HG03378 (cell line): ENCODE measurements around the gene RARRES2.

Experiments used
- ATAC-seq: cut with Tn5 transposase; IDR thresholded peaks from one replicate; pipeline ENCODE4 v1.9.1; 2021; ENCODE audit warnings: mild to moderate bottlenecking, moderate library complexity; ENCODE audit not compliant: unreplicated experiment

Gene RARRES2

DNA sequence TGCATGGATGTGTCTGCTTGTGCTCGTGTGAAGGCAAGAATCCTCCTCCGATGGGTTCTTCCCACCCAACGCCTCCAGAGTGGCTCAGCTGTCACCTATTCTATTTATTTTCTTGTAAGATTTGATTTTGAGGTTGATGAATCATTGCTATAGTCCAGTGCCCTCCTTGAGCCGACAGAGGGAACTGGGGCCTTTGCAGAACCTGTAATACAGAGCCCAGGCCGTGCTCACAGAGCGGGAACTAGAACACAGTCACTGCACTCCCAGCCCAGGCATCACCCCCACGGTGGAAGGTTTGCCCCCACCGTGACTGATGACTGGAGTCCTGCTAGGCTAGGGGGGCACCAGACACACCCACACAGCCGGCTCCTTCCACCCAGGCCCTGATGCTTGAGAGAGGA is 2.0 kb downstream of the RARRES2 start:
- no peak for ATAC-seq

DNA sequence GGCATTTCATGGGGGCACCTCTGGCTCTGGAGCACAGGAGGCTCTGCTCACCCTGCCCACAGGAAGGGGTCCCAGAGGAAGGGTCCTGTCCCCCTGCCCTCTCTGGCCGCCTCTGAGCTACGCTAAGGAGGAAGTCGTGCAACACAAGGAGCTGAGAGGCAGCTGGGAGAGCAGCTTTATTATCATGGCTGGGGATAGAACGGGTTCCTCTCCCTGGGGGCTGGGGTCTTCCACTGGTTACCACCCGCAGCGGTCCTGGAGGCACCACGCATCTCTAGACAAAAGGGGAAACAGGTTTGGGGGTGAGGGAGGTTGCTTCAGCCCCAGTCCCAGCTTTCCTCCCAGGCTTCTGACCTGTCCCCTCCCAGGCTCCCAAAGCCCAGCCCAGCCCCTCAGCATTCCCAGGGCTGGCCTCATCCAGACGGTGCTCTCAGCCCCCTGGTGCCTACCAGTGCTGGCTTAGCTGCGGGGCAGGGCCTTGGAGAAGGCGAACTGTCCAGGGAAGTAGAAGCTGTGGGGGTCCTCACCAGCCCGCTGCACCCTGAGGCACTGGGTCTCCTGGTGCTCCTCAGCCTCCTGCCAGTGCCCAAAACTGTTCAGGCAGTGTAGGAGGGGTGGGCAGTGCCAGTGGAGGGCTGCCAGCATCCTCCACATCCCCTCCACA is 3.1 kb downstream of the RARRES2 start:
- no peak for ATAC-seq

DNA sequence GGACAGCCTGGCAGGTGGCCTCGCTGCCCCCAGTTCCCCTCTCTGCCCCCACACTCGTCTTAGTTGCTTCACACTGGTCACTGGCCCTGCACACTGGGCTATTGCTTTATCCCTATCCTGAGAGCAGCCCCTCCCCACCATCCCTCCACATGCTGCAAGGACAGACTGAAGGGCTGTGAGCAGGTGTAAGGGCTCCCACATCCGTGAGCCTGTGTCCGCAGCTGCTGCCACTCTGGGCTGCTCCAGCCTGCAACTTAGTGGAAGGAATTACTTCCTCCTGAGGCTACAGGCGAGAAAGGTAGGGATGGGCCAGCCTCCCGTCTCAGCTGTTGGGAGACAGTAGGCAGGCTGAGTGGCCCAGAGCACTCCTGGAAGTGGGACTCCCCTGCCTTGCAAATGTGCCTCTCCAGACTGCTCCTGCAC is 3.8 kb downstream of the RARRES2 start:
- ATAC-seq = no peak

DNA sequence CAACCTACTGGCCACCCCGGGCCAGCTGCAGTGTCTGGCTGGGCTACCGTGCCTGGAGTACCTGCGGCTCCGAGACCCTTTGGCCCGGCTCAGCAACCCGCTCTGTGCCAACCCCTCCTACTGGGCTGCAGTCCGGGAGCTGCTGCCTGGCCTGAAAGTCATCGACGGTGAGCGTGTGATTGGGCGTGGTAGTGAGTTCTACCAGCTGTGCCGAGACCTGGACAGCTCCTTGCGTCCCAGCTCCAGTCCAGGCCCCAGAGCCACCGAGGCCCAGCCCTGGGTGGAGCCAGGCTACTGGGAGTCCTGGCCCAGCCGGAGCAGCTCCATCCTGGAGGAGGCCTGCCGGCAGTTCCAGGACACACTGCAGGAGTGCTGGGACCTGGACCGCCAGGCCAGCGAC is 4.2 kb downstream of the RARRES2 start:
- ATAC-seq = no peak

DNA sequence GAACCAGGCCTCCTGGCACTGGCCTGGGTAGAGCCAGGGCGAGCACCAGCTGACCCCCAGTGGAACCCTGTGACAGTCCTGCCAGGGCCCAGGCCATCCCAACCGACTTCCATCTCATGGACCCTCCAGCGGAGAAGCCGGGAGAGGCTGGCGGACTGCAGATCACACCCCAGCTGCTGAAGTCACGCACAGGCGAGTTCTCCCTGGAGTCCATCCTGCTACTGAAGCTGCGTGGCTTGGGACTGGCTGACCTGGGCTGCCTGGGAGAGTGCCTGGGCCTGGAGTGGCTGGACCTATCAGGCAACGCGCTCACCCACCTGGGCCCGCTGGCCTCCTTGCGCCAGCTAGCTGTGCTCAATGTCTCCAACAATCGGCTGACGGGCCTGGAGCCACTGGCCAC is 4.7 kb downstream of the RARRES2 start:
- no peak for ATAC-seq

DNA sequence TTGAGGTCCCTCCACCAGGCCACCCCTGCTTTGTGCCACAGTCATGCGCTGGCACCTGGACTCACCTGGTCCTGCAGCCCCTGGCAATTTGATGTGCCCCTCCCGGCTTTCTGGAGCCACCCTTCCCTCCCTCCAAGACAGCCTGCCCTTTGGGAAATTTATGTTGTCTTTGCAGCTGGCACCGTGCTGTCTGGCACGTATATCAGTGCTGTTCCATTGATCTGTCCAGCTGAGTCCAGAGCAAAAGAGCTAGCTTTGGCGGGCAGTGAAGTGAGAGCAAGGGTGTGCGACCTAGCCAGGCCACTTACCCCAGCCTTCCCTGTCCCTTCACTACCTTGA is 5.7 kb downstream of the RARRES2 start:
- ATAC-seq = no peak

DNA sequence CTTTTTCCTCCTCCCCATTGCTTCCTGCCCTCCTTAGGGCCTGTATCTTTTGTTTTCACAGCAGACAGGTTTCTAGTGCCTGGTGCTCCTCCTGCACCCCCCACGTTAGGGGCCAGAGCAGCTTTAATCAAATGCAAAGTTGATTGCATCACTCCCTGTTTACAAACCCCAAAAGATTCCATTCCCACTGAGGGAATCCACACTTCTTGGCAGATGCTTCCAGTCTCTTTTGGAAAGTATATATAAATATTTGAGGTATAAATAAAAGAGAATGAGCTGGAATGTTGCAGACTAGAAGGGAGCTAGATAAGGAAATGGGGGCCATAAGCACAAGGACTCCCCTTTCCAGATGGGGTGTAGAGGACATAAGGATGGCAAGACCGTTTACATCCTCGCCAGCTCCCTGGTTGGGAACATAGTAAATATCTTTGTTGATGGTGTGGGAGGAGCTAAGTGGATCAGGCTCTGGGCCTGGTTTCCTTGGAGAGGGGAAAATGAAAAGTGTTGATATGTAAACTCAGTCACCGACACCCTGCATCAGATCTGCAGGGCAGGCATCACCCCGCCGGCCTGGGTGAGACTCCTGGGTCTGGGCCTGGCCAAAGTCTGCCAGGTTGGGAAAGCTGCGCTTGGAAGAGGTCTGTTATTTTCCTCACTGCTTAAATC is 6.2 kb downstream of the RARRES2 start:
- no peak for ATAC-seq

DNA sequence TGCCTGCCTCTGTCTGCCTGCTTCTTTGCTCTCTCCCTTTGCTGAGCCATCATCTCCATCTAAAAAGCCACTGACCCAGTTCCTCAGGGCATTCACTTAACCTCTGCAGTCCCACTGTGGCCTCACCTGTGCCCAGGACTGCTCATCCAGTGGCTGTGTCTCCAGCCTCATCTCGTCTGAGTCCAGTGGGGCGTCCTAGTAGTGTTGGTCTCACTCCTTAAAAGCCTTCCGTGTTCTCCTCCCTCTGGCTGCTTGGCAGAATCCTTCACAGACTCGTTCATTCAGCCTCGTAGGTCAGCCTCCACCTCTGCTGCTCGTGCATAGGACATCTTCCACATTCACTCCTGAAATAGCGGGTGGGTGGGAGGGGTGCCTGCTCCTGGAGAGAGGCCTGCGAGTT is 7.3 kb downstream of the RARRES2 start:
- ATAC-seq = no peak

DNA sequence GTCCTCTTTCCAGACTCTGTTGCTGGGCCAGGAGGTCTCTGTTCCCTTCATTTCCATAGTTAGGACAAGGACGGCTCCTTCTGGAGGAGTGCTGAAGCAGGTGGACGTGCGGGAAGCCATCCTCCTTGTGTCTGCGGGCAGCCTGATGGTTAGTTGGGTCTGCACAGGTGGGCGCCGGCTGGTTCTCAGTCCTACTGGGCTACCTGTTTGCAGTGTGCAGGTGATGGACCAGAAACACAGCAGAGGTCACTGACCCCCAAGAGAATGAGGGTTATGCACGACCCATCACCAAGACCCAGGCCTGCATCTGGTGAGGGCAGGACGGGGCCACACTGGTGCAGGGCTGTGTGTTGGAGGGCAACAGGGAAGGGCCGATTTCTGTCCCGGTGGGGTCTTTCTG is 7.8 kb downstream of the RARRES2 start:
- ATAC-seq = no peak

DNA sequence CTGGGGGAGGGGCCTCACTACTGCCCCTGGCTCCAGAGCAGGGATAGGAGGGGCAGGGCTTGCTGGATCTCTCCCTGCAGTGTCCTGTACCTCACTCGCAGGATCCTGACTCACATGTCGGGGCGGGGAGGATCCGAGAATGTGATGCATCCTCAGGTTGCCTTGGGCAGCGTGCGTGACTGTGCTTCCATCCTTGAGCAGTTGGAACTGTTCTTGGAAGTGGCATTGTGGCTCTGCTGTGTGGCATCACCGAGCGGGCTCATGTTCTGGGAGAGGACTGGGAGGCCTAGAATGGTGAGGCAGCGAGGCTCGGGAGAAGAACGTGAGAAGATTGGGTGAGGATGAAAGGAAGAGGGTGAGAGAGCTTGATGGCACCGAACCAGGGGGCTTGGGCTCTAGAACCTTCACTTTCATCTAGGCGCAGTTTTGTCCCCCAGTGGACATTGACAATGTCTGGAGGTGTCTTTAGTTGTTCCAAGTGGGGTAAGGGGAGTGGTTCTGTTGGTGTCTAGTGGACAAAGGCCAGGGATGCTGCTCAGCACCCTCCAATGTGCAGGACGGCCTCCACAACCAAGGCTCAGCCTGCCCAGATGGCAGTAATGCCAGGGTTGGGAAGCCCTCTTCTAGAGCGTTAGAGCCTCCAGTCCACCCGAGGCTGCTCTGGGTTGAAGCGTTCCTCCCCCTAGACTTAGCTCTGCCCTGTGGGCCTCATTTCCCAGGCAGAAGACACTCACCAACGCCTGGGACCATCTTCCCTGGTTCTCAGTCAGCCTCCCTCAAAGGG is 8.4 kb downstream of the RARRES2 start:
- ATAC-seq = no peak

DNA sequence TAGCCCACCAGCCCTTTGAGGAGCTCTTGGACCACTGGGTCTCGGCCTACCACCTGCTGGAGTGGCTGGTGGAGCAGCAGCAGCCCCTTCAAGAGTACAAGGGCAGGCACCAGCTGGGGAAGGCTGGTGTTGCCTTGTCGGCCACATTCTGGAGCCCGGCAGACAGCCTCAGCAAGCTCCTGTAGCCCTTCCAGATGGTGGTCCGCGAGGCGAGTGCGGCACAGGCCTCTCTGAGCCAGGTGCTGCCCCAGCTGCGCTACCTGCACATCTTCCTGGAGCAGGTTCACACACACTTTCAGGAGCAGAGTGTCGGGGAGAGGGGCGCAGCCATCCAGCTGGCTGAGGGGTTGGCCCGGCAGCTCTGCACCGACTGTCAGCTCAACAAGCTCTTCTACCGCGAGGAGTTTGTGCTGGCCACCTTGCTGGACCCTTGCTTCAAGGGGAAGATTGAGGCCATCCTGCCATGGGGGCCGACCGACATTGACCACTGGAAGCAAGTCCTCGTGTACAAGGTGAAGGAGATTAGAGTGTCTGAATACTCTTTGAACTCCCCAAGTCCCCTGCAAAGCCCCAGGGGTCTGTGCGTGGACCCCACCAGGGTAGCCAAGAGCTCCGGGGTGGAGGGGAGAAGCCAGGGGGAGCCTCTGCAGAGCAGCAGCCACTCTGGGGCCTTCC is 11.1 kb downstream of the RARRES2 start:
- ATAC-seq = no peak

DNA sequence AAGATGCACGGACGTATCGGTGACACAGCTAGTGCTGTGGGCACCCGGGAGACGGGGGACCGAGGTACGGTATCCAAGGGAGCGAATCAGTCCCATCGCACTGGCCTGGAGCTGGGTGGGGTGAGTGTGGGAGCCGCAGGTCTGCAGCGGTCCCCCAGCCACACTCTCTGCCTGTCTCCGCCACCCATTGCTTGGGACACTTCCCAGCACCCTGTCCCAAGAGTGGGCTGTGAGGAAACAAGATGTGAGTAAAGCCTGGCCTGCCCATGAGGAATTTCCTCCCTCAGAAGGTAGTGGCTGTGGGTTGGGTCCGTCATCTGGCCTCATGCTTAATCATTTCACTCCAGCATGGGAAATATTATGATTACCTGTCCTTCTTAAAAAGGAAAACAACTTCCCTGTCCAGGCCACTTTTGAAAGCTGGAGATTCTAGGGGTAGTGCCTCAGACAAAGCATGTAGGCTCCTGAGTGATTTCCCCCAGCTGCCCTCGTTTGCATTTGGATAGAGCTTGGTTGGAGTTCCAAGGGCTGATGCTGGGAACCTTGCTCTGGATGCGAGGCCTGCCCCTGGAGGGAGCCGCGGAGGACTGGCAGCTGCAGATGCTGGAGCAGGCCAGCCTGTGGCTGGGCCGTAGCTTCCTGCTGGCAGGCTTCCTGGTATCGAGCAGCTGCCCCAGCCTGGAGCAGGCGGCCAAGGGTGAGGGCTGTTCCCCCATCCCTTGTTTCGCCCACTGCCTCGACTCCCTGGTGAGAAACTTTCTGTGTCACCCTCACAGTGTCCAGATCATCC is 11.9 kb downstream of the RARRES2 start:
- no peak for ATAC-seq

DNA sequence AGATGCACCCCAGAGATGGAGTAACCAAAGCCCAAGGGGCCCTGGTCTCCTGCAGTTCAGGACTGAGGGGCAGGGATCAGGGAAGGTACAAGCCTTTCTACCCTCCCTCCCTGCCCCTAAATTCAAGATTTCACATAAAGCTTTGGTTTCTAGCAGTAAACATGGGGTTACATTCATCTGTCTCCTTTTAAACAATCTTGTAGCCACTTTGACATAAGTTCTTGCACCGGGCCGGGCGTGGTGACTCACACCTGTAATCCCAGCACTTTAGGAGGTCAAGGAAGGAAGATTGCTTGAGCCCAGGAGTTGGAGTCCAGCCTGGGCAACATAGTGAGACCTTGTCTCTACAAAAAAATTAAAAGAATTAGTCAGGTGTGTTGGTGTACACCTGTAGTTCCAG is 14.1 kb downstream of the RARRES2 start:
- no peak for ATAC-seq

DNA sequence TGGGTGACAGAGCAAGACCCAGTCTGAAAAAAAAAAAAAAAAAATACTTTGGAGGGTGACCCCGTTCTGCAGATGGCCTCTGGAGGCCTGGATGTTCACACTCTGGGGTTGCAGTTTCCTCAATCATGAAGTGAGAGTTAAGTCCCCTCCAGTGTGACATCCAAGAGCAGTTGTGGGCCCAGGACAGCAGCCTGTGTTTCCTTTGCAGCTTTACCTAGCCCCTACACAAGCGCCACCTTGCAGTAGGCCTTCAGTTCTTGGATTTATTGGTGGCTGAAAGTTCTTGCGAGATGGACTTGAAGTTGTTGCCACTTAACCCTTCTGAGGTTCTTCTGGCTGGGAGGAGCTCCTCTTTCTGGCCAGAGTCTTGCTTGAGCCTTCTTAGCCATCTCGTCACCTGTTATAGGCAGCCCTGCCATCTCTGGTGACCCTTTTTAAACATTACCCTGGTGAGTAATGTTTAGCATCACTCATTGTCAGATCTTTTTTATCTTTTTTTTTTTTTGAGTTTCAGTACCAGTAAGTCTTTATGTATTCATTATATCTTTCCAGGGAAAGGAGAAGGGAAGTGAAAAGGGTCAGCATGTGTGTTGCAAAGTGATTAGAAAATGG is 14.7 kb downstream of the RARRES2 start:
- no peak for ATAC-seq

DNA sequence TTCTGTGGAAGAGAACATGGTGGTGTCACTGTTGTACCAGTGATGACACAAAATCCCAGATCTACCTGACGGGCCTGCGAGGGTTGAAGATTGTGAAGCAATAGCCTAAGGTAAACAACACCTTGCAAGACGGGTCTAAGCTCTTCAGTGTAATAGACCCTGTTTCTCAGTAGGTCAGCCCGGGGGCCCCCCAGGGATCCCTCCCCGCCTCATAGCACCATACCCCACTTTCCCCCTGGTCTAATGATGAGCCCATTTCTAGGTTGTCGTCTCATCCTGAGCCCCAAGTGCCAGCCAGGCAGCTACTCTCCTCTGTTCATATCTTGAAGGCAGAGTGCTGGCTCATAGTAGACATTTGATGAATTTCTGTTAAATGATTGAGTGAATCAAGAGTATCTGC is 15.5 kb downstream of the RARRES2 start:
- ATAC-seq = no peak

DNA sequence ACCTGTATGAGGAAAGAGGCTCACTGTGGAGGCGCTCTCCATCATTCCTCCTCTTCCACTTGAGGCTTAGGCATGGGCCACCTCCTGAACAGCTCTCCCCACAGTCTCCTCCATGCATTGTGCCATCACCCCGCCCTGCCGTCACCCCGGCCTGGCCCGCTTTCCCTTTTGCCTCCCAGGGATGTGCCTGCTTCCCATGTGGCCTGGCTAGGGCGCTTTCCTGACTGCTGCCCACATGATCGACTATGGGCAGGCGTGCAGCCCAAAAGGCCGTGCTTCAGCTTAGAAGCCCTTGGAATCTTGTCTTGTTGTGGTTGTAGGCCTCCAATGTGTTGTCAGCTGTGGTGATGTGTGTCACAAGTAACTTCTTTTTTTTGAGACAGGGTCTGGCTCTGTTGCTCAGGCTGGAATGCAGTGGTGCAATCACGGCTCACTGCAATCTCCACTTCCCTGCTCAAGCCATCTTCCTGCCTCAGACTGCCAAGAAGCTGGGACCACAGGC is 16.3 kb downstream of the RARRES2 start:
- ATAC-seq = no peak

DNA sequence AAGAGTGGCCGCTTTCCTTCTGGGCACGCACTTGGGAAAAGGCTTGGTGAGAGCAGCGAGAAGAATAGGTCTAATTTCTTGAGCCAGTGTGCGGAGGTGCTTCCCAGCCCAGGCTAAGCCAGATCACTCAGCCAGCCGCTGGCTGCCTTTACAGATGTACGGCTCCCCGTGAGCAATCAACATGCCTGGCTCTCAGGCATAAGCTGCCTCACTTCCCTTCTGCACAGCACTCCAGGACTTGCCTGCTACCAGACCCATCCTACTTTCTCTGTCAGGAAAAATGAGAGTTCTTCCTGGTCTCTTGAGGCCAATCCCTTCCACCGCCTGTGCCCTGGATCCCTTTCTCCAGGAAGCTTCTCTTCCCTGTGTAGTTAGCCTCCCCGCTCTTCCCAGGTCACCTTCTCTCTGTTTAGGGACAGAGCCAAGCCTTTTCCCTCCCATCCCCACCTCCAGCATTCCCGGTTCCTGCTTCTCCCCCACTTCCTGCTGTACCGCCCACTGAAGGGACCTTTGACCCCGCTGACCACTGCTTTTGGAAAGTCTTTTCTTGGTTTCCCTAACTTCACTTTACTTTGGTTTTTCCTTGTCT is 17.0 kb downstream of the RARRES2 start:
- no peak for ATAC-seq

DNA sequence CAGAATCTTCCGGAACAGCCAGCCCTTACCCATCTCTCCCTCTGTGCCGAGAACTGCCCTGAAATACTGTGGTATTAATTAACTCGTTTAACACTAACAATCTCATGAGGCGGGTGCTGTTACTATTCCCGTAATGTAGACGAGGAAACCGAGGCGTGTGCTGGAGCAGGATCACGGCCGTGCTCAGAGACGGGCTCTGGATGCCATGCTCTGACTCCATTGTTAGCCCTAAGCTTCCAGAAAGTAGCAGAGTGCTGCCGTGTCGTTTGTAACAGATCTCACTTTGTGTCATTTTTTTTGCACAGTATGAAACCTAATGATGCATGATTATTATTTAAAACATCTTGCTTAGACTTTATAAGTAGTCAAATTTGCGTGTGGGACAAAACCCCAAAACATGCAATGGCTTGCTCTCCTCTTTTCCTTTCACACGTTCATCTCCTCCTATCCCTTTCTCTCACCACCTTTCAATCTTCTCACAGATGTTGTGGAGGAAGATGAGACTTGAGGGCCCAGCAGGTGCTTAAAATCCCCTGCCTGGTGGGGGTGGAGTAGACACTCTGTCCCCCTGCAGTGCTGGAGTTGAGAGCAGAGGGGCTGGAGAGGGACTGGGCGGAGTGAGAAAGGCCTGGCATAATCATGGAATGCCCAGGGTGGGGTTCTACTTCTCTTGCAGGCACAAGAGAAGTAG is 17.6 kb downstream of the RARRES2 start:
- ATAC-seq = peak; percentile 32
